ENCODE data around the gene RREB1.

DNA sequence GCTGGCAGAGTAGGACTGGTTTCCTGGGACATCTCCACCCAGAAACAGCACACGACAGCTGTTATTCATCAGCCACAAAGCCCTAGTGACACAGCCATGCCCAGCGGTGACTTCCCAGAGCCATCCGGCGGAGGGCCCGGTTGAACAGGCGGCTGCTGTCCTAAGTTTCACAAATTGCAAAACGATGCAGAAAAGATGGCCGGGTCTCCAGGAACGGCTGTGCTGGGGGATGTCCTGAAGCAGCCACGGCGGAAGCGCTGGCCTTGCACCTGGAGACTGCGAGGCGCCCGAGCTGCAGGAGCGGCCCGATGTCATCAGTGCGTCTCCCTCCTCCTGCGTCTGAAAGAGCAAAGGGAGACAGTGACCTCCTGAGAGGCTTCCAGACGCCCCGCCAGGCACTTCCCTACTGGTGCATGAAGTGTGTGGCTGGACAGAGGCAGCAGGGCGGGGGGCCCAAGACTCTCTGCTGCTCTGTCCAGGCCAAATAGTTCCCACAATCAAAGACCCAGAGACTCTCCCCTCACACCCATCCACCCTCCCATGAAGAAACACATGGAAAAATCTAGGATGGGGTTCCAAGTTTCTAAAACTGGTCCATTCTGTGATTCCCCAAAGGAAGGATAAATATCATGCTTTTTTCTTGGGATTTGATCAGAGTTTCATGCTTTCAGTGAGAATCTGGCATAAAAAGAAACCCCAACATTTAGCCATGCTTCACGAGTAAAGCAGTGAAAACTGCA lies 161.2 kb downstream of the RREB1 start:
- TF ChIP-seq, protein P1, sequence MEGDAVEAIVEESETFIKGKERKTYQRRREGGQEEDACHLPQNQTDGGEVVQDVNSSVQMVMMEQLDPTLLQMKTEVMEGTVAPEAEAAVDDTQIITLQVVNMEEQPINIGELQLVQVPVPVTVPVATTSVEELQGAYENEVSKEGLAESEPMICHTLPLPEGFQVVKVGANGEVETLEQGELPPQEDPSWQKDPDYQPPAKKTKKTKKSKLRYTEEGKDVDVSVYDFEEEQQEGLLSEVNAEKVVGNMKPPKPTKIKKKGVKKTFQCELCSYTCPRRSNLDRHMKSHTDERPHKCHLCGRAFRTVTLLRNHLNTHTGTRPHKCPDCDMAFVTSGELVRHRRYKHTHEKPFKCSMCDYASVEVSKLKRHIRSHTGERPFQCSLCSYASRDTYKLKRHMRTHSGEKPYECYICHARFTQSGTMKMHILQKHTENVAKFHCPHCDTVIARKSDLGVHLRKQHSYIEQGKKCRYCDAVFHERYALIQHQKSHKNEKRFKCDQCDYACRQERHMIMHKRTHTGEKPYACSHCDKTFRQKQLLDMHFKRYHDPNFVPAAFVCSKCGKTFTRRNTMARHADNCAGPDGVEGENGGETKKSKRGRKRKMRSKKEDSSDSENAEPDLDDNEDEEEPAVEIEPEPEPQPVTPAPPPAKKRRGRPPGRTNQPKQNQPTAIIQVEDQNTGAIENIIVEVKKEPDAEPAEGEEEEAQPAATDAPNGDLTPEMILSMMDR (IDR thresholded peaks at IDR 0.05), result no peak
- TF ChIP-seq POLR2A (IDR thresholded peaks at IDR 0.05), result no peak

All from testis (tissue), 2 donors.